HCT116 (cell line): Measurements from ENCODE around the gene ANXA6.
A peak's percentile ranks its signal among the peaks of the same experiment; 100 is the strongest.

Experiments
- CEBPB ChIP-seq: IDR thresholded peaks from 2 replicates; pipeline ENCODE4 v1.6.1; 2012; ENCODE audit warnings: low read depth
- CTCF ChIP-seq, 3 experiments: fragments of 200-600 bp in 1 of 3; sonication (generic) in 1 of 3; IDR thresholded peaks in 2 of 3; conservative IDR thresholded peaks in 1 of 3; 2 replicates each; pipeline ENCODE4 v1.5.1; 2012 to 2017; ENCODE audit warnings: low read depth in 2 of 3, low read length in 2 of 3, antibody characterized with exemption in 1 of 3, borderline replicate concordance in 1 of 3, control low read depth in 1 of 3, mild to moderate bottlenecking in 1 of 3, mixed read lengths in 1 of 3, mixed run types in 1 of 3, moderate library complexity in 1 of 3; ENCODE audit not compliant: insufficient read depth in 1 of 3
- EZH2 ChIP-seq: fragments of 200-600 bp; sonication (generic); IDR thresholded peaks from 2 replicates; pipeline ENCODE4 v1.6.1; 2017; ENCODE audit warnings: antibody characterized with exemption, mixed run types
- MAX ChIP-seq: IDR thresholded peaks from 2 replicates; pipeline ENCODE4 v1.6.1; 2012
- POLR2A ChIP-seq: IDR thresholded peaks from 2 replicates; pipeline ENCODE4 v1.7.0; 2011; ENCODE audit warnings: borderline replicate concordance; ENCODE audit not compliant: insufficient read depth, insufficient read length; ENCODE audit errors: extremely low read depth
- POLR2AphosphoS5 ChIP-seq: IDR thresholded peaks from 2 replicates; pipeline ENCODE4 v1.6.1; 2011; ENCODE audit warnings: mild to moderate bottlenecking, low read depth, low read length, moderate library complexity
- RAD21 ChIP-seq: IDR thresholded peaks from 2 replicates; pipeline ENCODE4 v1.6.1; 2012; ENCODE audit warnings: low read depth, mild to moderate bottlenecking
- REST ChIP-seq: IDR thresholded peaks from 2 replicates; pipeline ENCODE4 v1.6.1; 2012; ENCODE audit warnings: low read depth
- SP1 ChIP-seq: IDR thresholded peaks from 2 replicates; pipeline ENCODE4 v1.6.1; 2012; ENCODE audit warnings: low read depth
- SRF ChIP-seq: IDR thresholded peaks from 2 replicates; pipeline ENCODE4 v1.6.1; 2012; ENCODE audit warnings: low read depth
- YY1 ChIP-seq: IDR thresholded peaks from 2 replicates; pipeline ENCODE4 v1.6.1; 2011; ENCODE audit warnings: low read length, low read depth, moderate library complexity, mild to moderate bottlenecking; ENCODE audit not compliant: insufficient replicate concordance; ENCODE audit errors: extremely low read depth
- ZBTB33 ChIP-seq: IDR thresholded peaks from 2 replicates; pipeline ENCODE4 v1.6.1; 2011; ENCODE audit warnings: mild to moderate bottlenecking, low read length, moderate library complexity; ENCODE audit not compliant: insufficient replicate concordance; ENCODE audit errors: extremely low read depth
- ZNF274 ChIP-seq: fragments of 200-500 bp; sonication (Bioruptor generic); IDR thresholded peaks from 2 replicates; pipeline ENCODE4 v1.6.1; 2014; ENCODE audit warnings: mild to moderate bottlenecking, low read depth, low read length, inconsistent platforms

- peak; percentile 94 to 96 (median 95) for TF ChIP-seq CTCF (IDR thresholded peaks at IDR 0.05 in 2 of 3, conservative IDR thresholded peaks at IDR 0.05 in 1 of 3; ENCODE audit: borderline replicate concordance in 1 of 3, insufficient read depth in 1 of 3, low read depth in 2 of 3, low read length in 2 of 3)
- no peak for TF ChIP-seq EZH2
- TF ChIP-seq POLR2A = no peak
- no peak for TF ChIP-seq POLR2AphosphoS5
- no peak for TF ChIP-seq ZNF274
- TF ChIP-seq CEBPB = no peak
- no peak for TF ChIP-seq YY1
- no peak for TF ChIP-seq MAX
- TF ChIP-seq SRF = no peak
- TF ChIP-seq REST = no peak
- TF ChIP-seq SP1 = no peak
- TF ChIP-seq RAD21 = peak; percentile 97
- no peak for TF ChIP-seq ZBTB33
These were observed 42.2 kb downstream of the ANXA6 start for GRCh38 chr5:151115272-151115905.
